NCI-H2227 treated with DMSO at 0.1 percent for 48 hours (cell line): ENCODE data around the gene PRORP.
"Not testable (repeated sequence)": the region's sequence is repeated elsewhere in the genome, so short reads cannot be mapped to it uniquely, and the experiment has no call there.

ENCODE experiments used
- DNase-seq: peaks from one replicate; lab custom pipeline; 2025; lab: John Stamatoyannopoulos, UW

PRORP gene

GRCh38 chr14:35121887-35122695, at the start of gene PRORP, which contains the start of gene PPP2R3C:
PRORP (plus strand) TSS chr14:35122552; CDS start chr14:35123246, 694 bp downstream.
PPP2R3C (minus strand) TSS chr14:35121990; CDS start chr14:35121959, 31 bp downstream.
- peak; percentile 96 for DNase-seq

GRCh38 chr14:35073486-35073885, 48.9 kb upstream of the PRORP start:
- no peak for DNase-seq

- no peak for DNase-seq
These were observed 44.3 kb upstream of the PRORP start for GRCh38 chr14:35078082-35078481.

GRCh38 chr14:35079742-35080141, 42.6 kb upstream of the PRORP start:
- no peak for DNase-seq

- DNase-seq = no peak
These were observed 38.7 kb upstream of the PRORP start for GRCh38 chr14:35083530-35084150.

- DNase-seq = no peak
These were observed 36.9 kb upstream of the PRORP start for GRCh38 chr14:35085441-35085840.

GRCh38 chr14:35088514-35088913, 33.8 kb upstream of the PRORP start:
- no peak for DNase-seq

- DNase-seq = not testable (repeated sequence)
These were observed 27.7 kb upstream of the PRORP start for GRCh38 chr14:35094645-35095044.

- DNase-seq = no peak
These were observed 14.5 kb upstream of the PRORP start for GRCh38 chr14:35107866-35108265.

- DNase-seq = no peak
These were observed 9.7 kb upstream of the PRORP start for GRCh38 chr14:35112641-35113040.

- DNase-seq = no peak
These were observed 8.9 kb upstream of the PRORP start for GRCh38 chr14:35113308-35113950.

GRCh38 chr14:35114036-35114435, 8.3 kb upstream of the PRORP start:
- DNase-seq = no peak

- no peak for DNase-seq
These were observed 6.1 kb upstream of the PRORP start for GRCh38 chr14:35116242-35116641.

GRCh38 chr14:35117112-35117511, 5.2 kb upstream of the PRORP start:
- no peak for DNase-seq

- no peak for DNase-seq
These were observed 1.1 kb upstream of the PRORP start for GRCh38 chr14:35121026-35121886.

GRCh38 chr14:35122696-35123387, 490 bp downstream of the PRORP start:
- peak; percentile 44 for DNase-seq

GRCh38 chr14:35123388-35123703, 994 bp downstream of the PRORP start:
- DNase-seq = no peak

GRCh38 chr14:35124127-35124526, 1.8 kb downstream of the PRORP start:
- no peak for DNase-seq

GRCh38 chr14:35133542-35134328, 11.4 kb downstream of the PRORP start:
- DNase-seq = no peak

- no peak for DNase-seq
These were observed 12.2 kb downstream of the PRORP start for GRCh38 chr14:35134329-35135123.
